Astrocyte of the spinal cord (primary cell): ENCODE measurements around the gene UBE2G1.
"Not testable (repeated sequence)": the region's sequence is repeated elsewhere in the genome, so short reads cannot be mapped to it uniquely, and the experiment has no call there.

Experiments
- DNase-seq: peaks from one replicate; pipeline ENCODE4 v3.0.0; 2011; ENCODE audit warnings: low read depth, low spot score
- H3K4me3 ChIP-seq: 2 replicates; pipeline ENCODE4 v1.5.1; 2011; ENCODE audit warnings: low read depth, mild to moderate bottlenecking, low read length, moderate library complexity
- CTCF ChIP-seq: IDR thresholded peaks from 2 replicates; pipeline ENCODE4 v1.5.1; 2012; ENCODE audit warnings: low read depth, mild to moderate bottlenecking, low read length, inconsistent platforms
- in situ Hi-C: cut with HindIII; loops from 2 replicates; pipeline ENCODE4 v1.10.0; 2017; ENCODE audit warnings: low sequenced_read_pairs

UBE2G1 gene

GRCh38 chr17:4362141-4362540, 4.3 kb downstream of the UBE2G1 start:
- no peak for DNase-seq
- no peak overlapping the region for H3K4me3 ChIP-seq
- in situ Hi-C loops: no loop called here
- peak; percentile 8 for TF ChIP-seq CTCF

DNA sequence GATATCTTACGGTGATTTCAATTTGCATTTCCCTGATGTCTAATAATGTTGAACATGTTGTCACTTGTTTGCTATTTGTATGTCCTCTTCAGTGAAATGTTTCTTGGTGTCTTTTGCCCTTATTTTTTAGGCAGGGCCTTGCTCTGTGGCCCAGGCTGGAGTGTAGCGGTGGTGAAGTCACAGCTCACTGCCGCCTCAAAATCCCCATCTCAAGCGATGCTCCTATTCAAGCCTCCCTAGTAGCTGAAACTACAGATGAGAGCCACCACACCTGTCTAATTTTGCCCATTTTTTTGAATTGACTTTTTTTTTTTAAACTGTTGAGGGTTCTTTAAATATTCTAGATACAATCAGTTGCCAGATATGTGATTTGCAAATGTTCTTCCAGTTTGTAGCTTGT, 8.3 kb downstream of the UBE2G1 start:
- no peak for TF ChIP-seq CTCF
- no peak for DNase-seq
- in situ Hi-C loops: no loop called here
- no peak overlapping the region for H3K4me3 ChIP-seq

- in situ Hi-C loops: no loop called here
- no peak for DNase-seq
- no peak for TF ChIP-seq CTCF
- H3K4me3 ChIP-seq: no peak overlapping the region
These were observed 8.8 kb downstream of the UBE2G1 start for GRCh38 chr17:4357671-4358070.

GRCh38 chr17:4357030-4357628, 9.3 kb downstream of the UBE2G1 start:
- no peak overlapping the region for H3K4me3 ChIP-seq
- no peak for DNase-seq
- no peak for TF ChIP-seq CTCF
- in situ Hi-C loops: no loop called here

DNA sequence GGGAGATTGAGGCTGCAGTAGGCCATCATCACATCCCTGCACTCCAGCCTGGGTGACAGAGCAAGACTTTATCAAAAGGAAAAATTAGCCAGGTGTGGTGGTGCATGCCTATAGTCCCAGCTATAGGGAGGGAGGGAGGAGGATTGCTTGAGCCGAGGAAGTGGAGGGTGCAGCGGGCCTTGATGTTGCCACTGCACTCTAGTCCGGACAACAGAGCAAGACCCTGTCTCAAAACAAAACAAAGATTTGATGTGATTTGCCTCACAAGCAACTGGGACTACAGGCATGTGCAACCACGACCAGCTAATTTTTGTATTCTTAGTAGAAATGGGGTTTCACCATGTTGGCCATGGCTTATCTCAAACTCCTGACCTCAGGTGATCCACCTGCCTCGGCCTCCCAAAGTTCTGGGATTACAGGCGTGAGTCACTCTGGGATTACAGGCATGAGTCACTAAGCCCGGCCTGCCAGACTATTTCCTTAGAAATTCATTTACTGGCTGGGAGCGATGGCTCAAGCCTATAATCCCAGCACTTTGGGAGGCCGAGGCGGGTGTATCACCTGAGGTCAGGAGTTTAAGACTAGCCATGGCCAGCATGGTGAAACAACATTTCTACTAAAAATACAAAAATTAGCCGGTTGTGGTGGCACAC, 11.5 kb downstream of the UBE2G1 start:
- no peak for TF ChIP-seq CTCF
- DNase-seq: no peak
- no peak overlapping the region for H3K4me3 ChIP-seq
- in situ Hi-C loops: no loop called here

DNA sequence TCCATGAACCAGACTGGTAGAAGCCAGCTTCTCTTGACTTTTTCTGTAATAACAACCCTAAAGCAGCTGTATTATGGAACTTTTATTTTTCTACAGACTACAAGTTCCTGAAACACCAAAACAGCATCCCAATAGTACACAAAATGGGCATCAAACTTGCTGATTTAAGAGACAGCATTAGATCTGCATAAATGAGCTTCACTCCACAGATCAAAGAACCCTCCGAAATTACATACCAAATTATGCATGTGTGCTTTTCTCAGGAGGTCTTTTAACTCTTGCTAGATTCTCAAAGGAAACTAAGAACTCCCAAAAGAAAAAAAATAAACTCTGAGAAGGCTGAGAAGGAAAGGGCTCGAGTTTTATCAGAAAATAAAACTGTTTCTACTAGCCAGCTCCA, 12.3 kb downstream of the UBE2G1 start:
- TF ChIP-seq CTCF: no peak
- no peak for DNase-seq
- H3K4me3 ChIP-seq: no peak overlapping the region
- in situ Hi-C loops: no loop called here

- H3K4me3 ChIP-seq, DNase-seq, in situ Hi-C loops: not testable (repeated sequence)
These were observed 16.3 kb downstream of the UBE2G1 start for GRCh38 chr17:4350214-4350613.
